NT2/D1 (cell line): ENCODE data around the gene ST3GAL6.

Experiments used
- SUZ12 ChIP-seq: IDR thresholded peaks from 2 replicates; pipeline ENCODE4 v1.6.1; 2011; ENCODE audit not compliant: insufficient read length, insufficient read depth; ENCODE audit errors: extremely low read depth
- YY1 ChIP-seq: IDR thresholded peaks from 2 replicates; pipeline ENCODE4 v1.6.1; 2011; ENCODE audit not compliant: insufficient read length, insufficient read depth
- ZNF274 ChIP-seq: IDR thresholded peaks from 2 replicates; pipeline ENCODE4 v1.6.1; 2011; ENCODE audit warnings: mild to moderate bottlenecking, low read depth, low read length

- TF ChIP-seq ZNF274 (no peak), YY1 (no peak), SUZ12 (no peak)
Measured at GRCh38 chr3:98728672-98729071, 34.5 kb upstream of the ST3GAL6 start.
